ENCODE results near the gene SIAE.

- TF ChIP-seq, protein P1, sequence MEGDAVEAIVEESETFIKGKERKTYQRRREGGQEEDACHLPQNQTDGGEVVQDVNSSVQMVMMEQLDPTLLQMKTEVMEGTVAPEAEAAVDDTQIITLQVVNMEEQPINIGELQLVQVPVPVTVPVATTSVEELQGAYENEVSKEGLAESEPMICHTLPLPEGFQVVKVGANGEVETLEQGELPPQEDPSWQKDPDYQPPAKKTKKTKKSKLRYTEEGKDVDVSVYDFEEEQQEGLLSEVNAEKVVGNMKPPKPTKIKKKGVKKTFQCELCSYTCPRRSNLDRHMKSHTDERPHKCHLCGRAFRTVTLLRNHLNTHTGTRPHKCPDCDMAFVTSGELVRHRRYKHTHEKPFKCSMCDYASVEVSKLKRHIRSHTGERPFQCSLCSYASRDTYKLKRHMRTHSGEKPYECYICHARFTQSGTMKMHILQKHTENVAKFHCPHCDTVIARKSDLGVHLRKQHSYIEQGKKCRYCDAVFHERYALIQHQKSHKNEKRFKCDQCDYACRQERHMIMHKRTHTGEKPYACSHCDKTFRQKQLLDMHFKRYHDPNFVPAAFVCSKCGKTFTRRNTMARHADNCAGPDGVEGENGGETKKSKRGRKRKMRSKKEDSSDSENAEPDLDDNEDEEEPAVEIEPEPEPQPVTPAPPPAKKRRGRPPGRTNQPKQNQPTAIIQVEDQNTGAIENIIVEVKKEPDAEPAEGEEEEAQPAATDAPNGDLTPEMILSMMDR (conservative IDR thresholded peaks at IDR 0.05; ENCODE audit: low read depth, low read length): no peak
- no peak for TF ChIP-seq POLR2A (IDR thresholded peaks at IDR 0.05; ENCODE audit: low read depth, low read length)
- no peak for TF ChIP-seq CEBPB (IDR thresholded peaks at IDR 0.05; ENCODE audit: low read depth, low read length)
Measured at GRCh38 chr11:124658986-124659385, 14.6 kb downstream of the SIAE start.
